HG02763 (cell line): ENCODE measurements around the gene FANCG.

ENCODE experiments used
- ATAC-seq: cut with Tn5 transposase; IDR thresholded peaks from one replicate; pipeline ENCODE4 v1.9.1; 2021; ENCODE audit warnings: mild to moderate bottlenecking, moderate library complexity; ENCODE audit not compliant: unreplicated experiment

The FANCG gene

GRCh38 chr9:35079426-35080341, at the start of gene FANCG:
Gene FANCG, minus strand, starts transcription at chr9:35079942. Its CDS starts 418 bp downstream, at chr9:35079524.
- peak; percentile 85 for ATAC-seq

GRCh38 chr9:35116898-35117551, 37.3 kb upstream of the FANCG start:
- ATAC-seq, result peak; percentile 42

GRCh38 chr9:35116539-35116897, 36.8 kb upstream of the FANCG start:
- no peak for ATAC-seq

GRCh38 chr9:35115680-35116538, 36.2 kb upstream of the FANCG start, which contains the start of gene ATOSB:
Gene ATOSB, minus strand, starts transcription at chr9:35115862. Its CDS starts 7,588 bp downstream, at chr9:35108274.
- peak; percentile 52 for ATAC-seq

GRCh38 chr9:35114840-35115628, 35.3 kb upstream of the FANCG start:
- no peak for ATAC-seq

- ATAC-seq, result no peak
Observed at GRCh38 chr9:35114113-35114839, 34.5 kb upstream of the FANCG start.

- no peak for ATAC-seq
Observed at GRCh38 chr9:35112257-35113020, 32.7 kb upstream of the FANCG start.

- peak; percentile 76 for ATAC-seq
Observed at GRCh38 chr9:35111001-35111933, 31.5 kb upstream of the FANCG start.

- ATAC-seq, result no peak
Observed at GRCh38 chr9:35110327-35110761, 30.6 kb upstream of the FANCG start.

GRCh38 chr9:35108946-35109575, 29.3 kb upstream of the FANCG start:
- ATAC-seq, result no peak

- ATAC-seq, result no peak
Observed at GRCh38 chr9:35108461-35108860, 28.7 kb upstream of the FANCG start.

- no peak for ATAC-seq
Observed at GRCh38 chr9:35107297-35108290, 27.9 kb upstream of the FANCG start.

GRCh38 chr9:35106343-35106730, 26.6 kb upstream of the FANCG start:
- ATAC-seq, result no peak

GRCh38 chr9:35105571-35106342, 26.0 kb upstream of the FANCG start:
- ATAC-seq, result no peak

- ATAC-seq, result no peak
Observed at GRCh38 chr9:35105126-35105525, 25.4 kb upstream of the FANCG start.
